ENCODE data around the gene EIF2S2. TPM values are rescaled to one million over a fixed set of nuclear protein-coding genes. Genes with fewer than 3 reads are reported as not detected.

EIF2S2 gene
- total and polyA plus RNA-seq, 2 experiments from 2014 or later, result 109 to 138 TPM

DNA sequence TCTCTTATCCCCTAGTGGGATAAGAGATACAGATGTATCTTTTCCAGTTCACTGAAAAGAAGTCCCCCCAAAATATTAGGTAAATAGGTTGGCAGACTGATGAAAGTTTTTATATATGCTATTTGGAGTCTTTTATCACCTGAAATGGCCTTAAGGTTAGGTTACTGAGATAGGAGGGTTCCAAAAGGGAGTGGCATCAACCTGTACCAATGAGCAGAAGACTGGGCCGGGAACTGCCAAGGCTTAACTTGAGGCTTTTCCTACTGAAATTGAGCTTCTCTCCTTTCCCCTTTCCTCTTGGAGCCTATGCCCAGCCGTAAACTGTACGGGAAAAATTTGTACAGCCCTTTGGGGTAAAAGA lies 42.0 kb downstream of the EIF2S2 start:
- H3K27me3 ChIP-seq (replicated peaks; ENCODE audit: insufficient read depth), result no peaks in the 10 kb centered on the region
- DNase-seq, result no peak
- TF ChIP-seq EZH2phosphoT487 (IDR thresholded peaks at IDR 0.05; ENCODE audit: insufficient read depth, low read depth) (no peak), EZH2 (IDR thresholded peaks at IDR 0.05; ENCODE audit: insufficient read depth, poor library complexity, severe bottlenecking) (no peak)
- H3K4me3 ChIP-seq, result no peak overlapping the region
- 57 to 65% methylated on average over 3 of the region's 3 CpGs for WGBS, 2 experiments (ENCODE audit: low coverage in 1 of 2, low lambda C conversion rate in 2 of 2, missing lambda C conversion rate in 2 of 2)
- H3K79me2 ChIP-seq (ENCODE audit: insufficient read depth), result peaks cover 69% of the 10 kb centered on the region
- in situ Hi-C loops (cut with MboI), result loop anchor here (10.0 kb wide), 1 partner anchor 205 kb away; no protein-coding TSS in a partner anchor
- no peak overlapping the region for H3K4me2 ChIP-seq (ENCODE audit: unreplicated experiment)
- H3K9me2 ChIP-seq (ENCODE audit: insufficient read depth), result no peaks in the 10 kb centered on the region
- H3K27ac ChIP-seq, result no peak overlapping the region
- peaks cover 16% of the 10 kb centered on the region; the same call in 1 of the 2 replicates for H3F3A ChIP-seq (ENCODE audit: insufficient read depth)
- H3K9ac ChIP-seq, result no peak overlapping the region
- H4K20me1 ChIP-seq (ENCODE audit: insufficient read depth), result peaks cover 3% of the 10 kb centered on the region; the same call in 1 of the 2 replicates
- H3K4me1 ChIP-seq (ENCODE audit: insufficient read depth), result peaks cover 25% of the 10 kb centered on the region
- no peaks in the 10 kb centered on the region for H3K9me3 ChIP-seq (ENCODE audit: low read depth)
- no peaks in the 10 kb centered on the region for H3K36me3 ChIP-seq (ENCODE audit: low read depth)
- no peak overlapping the region for H2AFZ ChIP-seq

DNA sequence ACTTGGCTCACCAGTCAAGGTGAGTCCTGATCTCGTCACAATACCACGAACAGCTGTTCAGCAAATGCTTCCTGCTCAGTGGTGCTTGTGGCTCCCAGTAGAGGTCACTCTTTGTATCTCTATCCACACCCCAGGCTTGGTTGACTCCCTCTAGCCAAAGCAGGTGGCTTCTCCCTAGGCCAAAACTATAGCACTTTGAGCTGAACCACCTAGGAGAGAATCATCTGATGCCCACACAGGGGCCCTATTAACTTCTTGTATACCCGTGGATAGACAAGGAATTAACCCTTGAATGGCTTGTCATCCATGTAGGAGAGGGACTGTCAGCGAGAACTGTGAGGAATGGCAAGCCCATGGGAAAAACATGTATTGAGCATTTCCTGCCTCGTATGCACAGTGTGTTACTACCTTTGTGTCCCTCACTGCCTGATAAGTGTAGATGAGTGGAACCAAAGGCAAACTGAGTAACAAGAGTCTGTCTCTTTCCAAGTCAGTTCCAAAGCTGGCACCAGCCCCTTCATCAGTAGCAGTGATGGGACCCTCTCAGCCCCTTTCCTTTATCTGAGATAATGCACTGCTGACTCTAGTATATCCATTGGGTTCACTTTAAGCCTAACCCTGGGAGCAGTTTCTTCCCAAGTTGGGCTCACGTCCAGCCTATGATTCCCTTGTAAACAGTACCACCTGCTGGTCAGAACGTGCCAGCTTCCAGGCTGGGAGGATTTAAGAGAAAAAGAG lies 42.5 kb downstream of the EIF2S2 start:
- Histone ChIP-seq H4K20me1 (ENCODE audit: insufficient read depth) (peaks cover 3% of the 10 kb centered on the region; the same call in 1 of the 2 replicates), H3K4me2 (ENCODE audit: unreplicated experiment) (no peak overlapping the region), H3F3A (ENCODE audit: insufficient read depth) (peaks cover 22% of the 10 kb centered on the region; the same call in 1 of the 2 replicates), H3K27ac (no peak overlapping the region), H3K4me1 (ENCODE audit: insufficient read depth) (peaks cover 28% of the 10 kb centered on the region), H3K4me3 (no peak overlapping the region), H3K27me3 (replicated peaks; ENCODE audit: insufficient read depth) (no peaks in the 10 kb centered on the region), H3K36me3 (ENCODE audit: low read depth) (no peaks in the 10 kb centered on the region), H3K9me3 (ENCODE audit: low read depth) (no peaks in the 10 kb centered on the region), H3K79me2 (ENCODE audit: insufficient read depth) (peaks cover 75% of the 10 kb centered on the region), H2AFZ (no peak overlapping the region), H3K9ac (no peak overlapping the region), H3K9me2 (ENCODE audit: insufficient read depth) (no peaks in the 10 kb centered on the region)
- in situ Hi-C loops (cut with MboI), result loop anchor here (10.0 kb wide), 1 partner anchor 205 kb away; no protein-coding TSS in a partner anchor
- WGBS, 2 experiments (ENCODE audit: low coverage in 1 of 2, low lambda C conversion rate in 2 of 2, missing lambda C conversion rate in 2 of 2), result 28 to 29% methylated on average over 7 of the region's 7 CpGs
- TF ChIP-seq EZH2phosphoT487 (IDR thresholded peaks at IDR 0.05; ENCODE audit: insufficient read depth, low read depth), result no peak
- no peak for TF ChIP-seq EZH2 (IDR thresholded peaks at IDR 0.05; ENCODE audit: insufficient read depth, poor library complexity, severe bottlenecking)
- peak; percentile 88 for DNase-seq

DNA sequence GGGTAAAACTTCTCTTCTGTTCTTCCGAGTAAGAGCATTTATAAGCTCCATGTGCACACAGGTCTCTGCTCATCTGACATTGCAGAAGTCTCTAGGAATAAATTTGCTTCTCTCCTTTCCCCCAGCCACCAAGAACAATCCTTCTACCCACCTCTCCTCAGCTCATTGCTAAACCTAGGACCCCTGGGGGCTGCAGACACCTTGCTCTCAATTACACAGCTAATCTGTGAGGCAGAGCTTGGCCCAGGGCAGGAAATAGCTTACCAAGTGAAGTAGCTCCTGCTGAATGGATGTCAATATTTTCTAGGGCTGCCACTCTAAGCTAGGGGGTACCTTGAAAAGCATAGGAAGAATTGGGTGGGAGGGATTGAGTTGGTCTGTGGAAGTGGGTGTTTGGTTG lies 44.0 kb downstream of the EIF2S2 start:
- peaks cover 39% of the 10 kb centered on the region for H3K4me1 ChIP-seq (ENCODE audit: insufficient read depth)
- peaks cover 7% of the 10 kb centered on the region; the same call in 1 of the 2 replicates for H4K20me1 ChIP-seq (ENCODE audit: insufficient read depth)
- no peak overlapping the region for H2AFZ ChIP-seq
- no peak overlapping the region for H3K9ac ChIP-seq
- in situ Hi-C loops (cut with MboI), result no loop called here
- H3K4me3 ChIP-seq, result no peak overlapping the region
- no peak overlapping the region for H3K4me2 ChIP-seq (ENCODE audit: unreplicated experiment)
- H3K36me3 ChIP-seq (ENCODE audit: low read depth), result no peaks in the 10 kb centered on the region
- WGBS, 2 experiments (ENCODE audit: low coverage in 1 of 2, low lambda C conversion rate in 2 of 2, missing lambda C conversion rate in 2 of 2), result 73 to 97% methylated on average over 1 of the region's 1 CpG
- no peaks in the 10 kb centered on the region for H3K9me2 ChIP-seq (ENCODE audit: insufficient read depth)
- H3K27ac ChIP-seq, result no peak overlapping the region
- DNase-seq, result no peak
- TF ChIP-seq EZH2phosphoT487 (IDR thresholded peaks at IDR 0.05; ENCODE audit: insufficient read depth, low read depth) (no peak), EZH2 (IDR thresholded peaks at IDR 0.05; ENCODE audit: insufficient read depth, poor library complexity, severe bottlenecking) (no peak)
- H3K9me3 ChIP-seq (ENCODE audit: low read depth), result no peaks in the 10 kb centered on the region
- H3K79me2 ChIP-seq (ENCODE audit: insufficient read depth), result peaks cover 74% of the 10 kb centered on the region
- H3K27me3 ChIP-seq (replicated peaks; ENCODE audit: insufficient read depth), result no peaks in the 10 kb centered on the region
- peaks cover 36% of the 10 kb centered on the region for H3F3A ChIP-seq (ENCODE audit: insufficient read depth)

DNA sequence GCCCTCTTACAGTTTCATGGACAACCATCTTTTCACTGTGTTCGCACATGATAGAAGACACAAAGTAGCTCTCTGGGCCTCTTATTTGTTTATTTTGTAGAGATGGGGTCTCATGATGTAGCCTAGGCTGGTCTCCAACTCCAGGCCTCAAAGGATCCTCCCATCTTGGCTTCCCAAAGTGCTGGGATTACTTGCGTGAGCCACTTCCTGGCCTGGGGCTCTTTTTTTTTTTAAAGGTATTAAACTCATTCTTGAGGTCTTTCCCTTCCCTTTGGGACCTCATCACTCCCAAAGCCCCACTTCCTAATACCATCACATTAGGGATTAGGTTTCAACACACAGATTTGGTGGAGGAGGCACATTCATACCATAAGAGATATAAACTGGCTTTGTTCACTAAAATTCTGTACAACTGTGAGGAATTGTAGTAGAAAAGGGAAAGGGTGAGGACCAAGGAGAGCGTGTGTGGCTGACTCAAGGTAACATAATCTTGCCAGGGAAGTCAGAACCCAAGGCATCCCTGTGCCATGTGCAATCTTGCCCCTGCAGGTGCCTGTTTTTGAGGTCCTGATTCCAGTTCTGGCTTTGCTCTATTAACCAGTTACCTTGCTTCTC lies 45.5 kb downstream of the EIF2S2 start:
- no peak overlapping the region for H3K27ac ChIP-seq

More for the DNA sequence above, 45.5 kb downstream of the EIF2S2 start:
- no peaks in the 10 kb centered on the region for H3K36me3 ChIP-seq (ENCODE audit: low read depth)
- in situ Hi-C loops (cut with MboI), result no loop called here
- no peak overlapping the region for H3K4me2 ChIP-seq (ENCODE audit: unreplicated experiment)
- peak; percentile 43 for DNase-seq
- no peak overlapping the region for H3K9ac ChIP-seq
- H3K27me3 ChIP-seq (replicated peaks; ENCODE audit: insufficient read depth), result no peaks in the 10 kb centered on the region
- H2AFZ ChIP-seq, result no peak overlapping the region
- H3K9me3 ChIP-seq (ENCODE audit: low read depth), result no peaks in the 10 kb centered on the region
- H3K79me2 ChIP-seq (ENCODE audit: insufficient read depth), result peaks cover 66% of the 10 kb centered on the region
- TF ChIP-seq EZH2phosphoT487 (IDR thresholded peaks at IDR 0.05; ENCODE audit: insufficient read depth, low read depth), result no peak
- TF ChIP-seq EZH2 (IDR thresholded peaks at IDR 0.05; ENCODE audit: insufficient read depth, poor library complexity, severe bottlenecking), result no peak
- H4K20me1 ChIP-seq (ENCODE audit: insufficient read depth), result peaks cover 7% of the 10 kb centered on the region; the same call in 1 of the 2 replicates
- WGBS, 2 experiments (ENCODE audit: low coverage in 1 of 2, low lambda C conversion rate in 2 of 2, missing lambda C conversion rate in 2 of 2), result 78 to 81% methylated on average over 3 of the region's 3 CpGs
- no peaks in the 10 kb centered on the region for H3K9me2 ChIP-seq (ENCODE audit: insufficient read depth)
- H3K4me1 ChIP-seq (ENCODE audit: insufficient read depth), result peaks cover 51% of the 10 kb centered on the region
- peaks cover 49% of the 10 kb centered on the region for H3F3A ChIP-seq (ENCODE audit: insufficient read depth)
- H3K4me3 ChIP-seq, result no peak overlapping the region

Measured in GM23248 (cell line).